K562 (cell line): ENCODE measurements around the gene LANCL1.

Experiments used
- CHD2 ChIP-seq: IDR thresholded peaks from 2 replicates; pipeline ENCODE4 v1.6.1; 2011; ENCODE audit warnings: low read depth, low read length
- EP300 ChIP-seq: IDR thresholded peaks from 2 replicates; pipeline ENCODE4 v1.6.1; 2012; ENCODE audit warnings: low read length, improper control_type of control experiment
- EZH2 ChIP-seq: IDR thresholded peaks from 2 replicates; pipeline ENCODE4 v1.6.1; 2012; ENCODE audit warnings: low read depth, mild to moderate bottlenecking, inconsistent platforms, low read length, borderline replicate concordance
- GATAD2A ChIP-seq: fragments of 450-650 bp; IDR thresholded peaks from 2 replicates; pipeline ENCODE4 v1.6.1; 2017
- HDAC2 ChIP-seq: fragments of 450-650 bp; IDR thresholded peaks from 2 replicates; pipeline ENCODE4 v1.6.1; 2016; ENCODE audit warnings: mild to moderate bottlenecking
- POLR2H ChIP-seq: IDR thresholded peaks from 2 replicates; pipeline ENCODE4 v1.6.1; 2016; ENCODE audit warnings: missing genetic modification characterization, low read depth, mild to moderate bottlenecking, control low read depth, missing compliant biosample characterization, moderate library complexity
- SMC3 ChIP-seq: conservative IDR thresholded peaks from 2 replicates; pipeline ENCODE4 v1.6.1; 2011; ENCODE audit warnings: low read depth, low read length, improper control_type of control experiment; ENCODE audit not compliant: insufficient read depth
- TF ChIP-seq, protein P1 (sequence below), 3 experiments: IDR thresholded peaks in 2 of 3; conservative IDR thresholded peaks in 1 of 3; 2 replicates each; pipeline ENCODE4 v1.5.1; 2011 to 2012; ENCODE audit warnings: low read length in 3 of 3, mild to moderate bottlenecking in 3 of 3, control low read depth in 2 of 3, improper control_type of control experiment in 1 of 3, inconsistent platforms in 1 of 3, low read depth in 1 of 3, mixed read lengths in 1 of 3, moderate library complexity in 1 of 3; ENCODE audit not compliant: insufficient read depth in 2 of 3
- TF ChIP-seq, protein P2 (sequence below): fragments of 250-450 bp; sonication (Bioruptor Pico); IDR thresholded peaks from 2 replicates; pipeline ENCODE4 v1.4.0; 2020; ENCODE audit warnings: borderline replicate concordance

- no peak for TF ChIP-seq SMC3
- TF ChIP-seq POLR2H (tag), result no peak
- TF ChIP-seq GATAD2A, result no peak
- TF ChIP-seq, protein P1, sequence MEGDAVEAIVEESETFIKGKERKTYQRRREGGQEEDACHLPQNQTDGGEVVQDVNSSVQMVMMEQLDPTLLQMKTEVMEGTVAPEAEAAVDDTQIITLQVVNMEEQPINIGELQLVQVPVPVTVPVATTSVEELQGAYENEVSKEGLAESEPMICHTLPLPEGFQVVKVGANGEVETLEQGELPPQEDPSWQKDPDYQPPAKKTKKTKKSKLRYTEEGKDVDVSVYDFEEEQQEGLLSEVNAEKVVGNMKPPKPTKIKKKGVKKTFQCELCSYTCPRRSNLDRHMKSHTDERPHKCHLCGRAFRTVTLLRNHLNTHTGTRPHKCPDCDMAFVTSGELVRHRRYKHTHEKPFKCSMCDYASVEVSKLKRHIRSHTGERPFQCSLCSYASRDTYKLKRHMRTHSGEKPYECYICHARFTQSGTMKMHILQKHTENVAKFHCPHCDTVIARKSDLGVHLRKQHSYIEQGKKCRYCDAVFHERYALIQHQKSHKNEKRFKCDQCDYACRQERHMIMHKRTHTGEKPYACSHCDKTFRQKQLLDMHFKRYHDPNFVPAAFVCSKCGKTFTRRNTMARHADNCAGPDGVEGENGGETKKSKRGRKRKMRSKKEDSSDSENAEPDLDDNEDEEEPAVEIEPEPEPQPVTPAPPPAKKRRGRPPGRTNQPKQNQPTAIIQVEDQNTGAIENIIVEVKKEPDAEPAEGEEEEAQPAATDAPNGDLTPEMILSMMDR (IDR thresholded peaks at IDR 0.05 in 2 of 3, conservative IDR thresholded peaks at IDR 0.05 in 1 of 3; ENCODE audit: insufficient read depth in 2 of 3, low read depth in 1 of 3, low read length in 3 of 3), result no peak
- no peak for TF ChIP-seq EP300
- TF ChIP-seq CHD2, result no peak
- no peak for TF ChIP-seq HDAC2
- TF ChIP-seq, protein P2, sequence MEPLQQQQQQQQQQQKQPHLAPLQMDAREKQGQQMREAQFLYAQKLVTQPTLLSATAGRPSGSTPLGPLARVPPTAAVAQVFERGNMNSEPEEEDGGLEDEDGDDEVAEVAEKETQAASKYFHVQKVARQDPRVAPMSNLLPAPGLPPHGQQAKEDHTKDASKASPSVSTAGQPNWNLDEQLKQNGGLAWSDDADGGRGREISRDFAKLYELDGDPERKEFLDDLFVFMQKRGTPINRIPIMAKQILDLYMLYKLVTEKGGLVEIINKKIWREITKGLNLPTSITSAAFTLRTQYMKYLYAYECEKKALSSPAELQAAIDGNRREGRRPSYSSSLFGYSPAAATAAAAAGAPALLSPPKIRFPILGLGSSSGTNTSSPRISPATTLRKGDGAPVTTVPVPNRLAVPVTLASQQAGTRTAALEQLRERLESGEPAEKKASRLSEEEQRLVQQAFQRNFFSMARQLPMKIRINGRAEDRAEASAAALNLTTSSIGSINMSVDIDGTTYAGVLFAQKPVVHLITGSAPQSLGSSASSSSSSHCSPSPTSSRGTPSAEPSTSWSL (CRISPR knock-in tag), result no peak
- no peak for TF ChIP-seq EZH2
Measured at GRCh38 chr2:210459407-210459806, 17.2 kb downstream of the LANCL1 start.
